WI38 (cell line): ENCODE data around the gene BAD.
"Not testable (repeated sequence)": the region's sequence is repeated elsewhere in the genome, so short reads cannot be mapped to it uniquely, and the experiment has no call there.

Experiments used
- H3K4me3 ChIP-seq: 2 replicates; pipeline ENCODE4 v1.5.1; 2011; ENCODE audit warnings: low read depth, mild to moderate bottlenecking, control low read depth, low read length
- CTCF ChIP-seq: IDR thresholded peaks from 2 replicates; pipeline ENCODE4 v1.5.1; 2012; ENCODE audit warnings: low read depth, mild to moderate bottlenecking, control low read depth, low read length

Gene BAD

GRCh38 chr11:64324692-64325469 lies 40.4 kb upstream of the BAD start:
- H3K4me3 ChIP-seq: no peak overlapping the region
- no peak for TF ChIP-seq CTCF

- H3K4me3 ChIP-seq: not testable (repeated sequence)
These were observed 39.5 kb upstream of the BAD start for GRCh38 chr11:64323984-64324383.

GRCh38 chr11:64323373-64323772 lies 38.9 kb upstream of the BAD start:
- no peak overlapping the region for H3K4me3 ChIP-seq
- TF ChIP-seq CTCF: no peak

- no peak overlapping the region for H3K4me3 ChIP-seq
- no peak for TF ChIP-seq CTCF
These were observed 38.4 kb upstream of the BAD start for GRCh38 chr11:64322925-64323260.

GRCh38 chr11:64321533-64321932 lies 37.1 kb upstream of the BAD start:
- no peak for TF ChIP-seq CTCF
- H3K4me3 ChIP-seq: no peak overlapping the region

GRCh38 chr11:64321026-64321425 lies 36.6 kb upstream of the BAD start:
- no peak overlapping the region for H3K4me3 ChIP-seq
- no peak for TF ChIP-seq CTCF

- no peak for TF ChIP-seq CTCF
- no peak overlapping the region for H3K4me3 ChIP-seq
These were observed 36.1 kb upstream of the BAD start for GRCh38 chr11:64320556-64320955.
